Cortex of kidney (tissue), 1 donor: ENCODE measurements around the gene NFATC1.
"Not testable (repeated sequence)": the region's sequence is repeated elsewhere in the genome, so short reads cannot be mapped to it uniquely, and the experiment has no call there.

Experiments used
- DNase-seq: peaks from one replicate; lab custom pipeline; 2025; lab: John Stamatoyannopoulos, UW

The NFATC1 gene

GRCh38 chr18:79375441-79376154 lies 20.1 kb upstream of the NFATC1 start:
- no peak for DNase-seq

GRCh38 chr18:79376661-79377060 lies 19.1 kb upstream of the NFATC1 start:
- not testable (repeated sequence) for DNase-seq

GRCh38 chr18:79377187-79377891 lies 18.4 kb upstream of the NFATC1 start:
- DNase-seq = no peak

- no peak for DNase-seq
These were observed 17.0 kb upstream of the NFATC1 start for GRCh38 chr18:79378536-79379250.

GRCh38 chr18:79379251-79379905 lies 16.4 kb upstream of the NFATC1 start:
- DNase-seq = no peak

GRCh38 chr18:79379931-79380815 lies 15.6 kb upstream of the NFATC1 start:
- no peak for DNase-seq

GRCh38 chr18:79380816-79381806 lies 14.6 kb upstream of the NFATC1 start:
- DNase-seq = no peak

- DNase-seq = no peak
These were observed 13.9 kb upstream of the NFATC1 start for GRCh38 chr18:79381811-79382311.

GRCh38 chr18:79382681-79383387 lies 12.9 kb upstream of the NFATC1 start:
- DNase-seq = no peak

- DNase-seq = no peak
These were observed 12.2 kb upstream of the NFATC1 start for GRCh38 chr18:79383388-79384056.

GRCh38 chr18:79384151-79384807 lies 11.5 kb upstream of the NFATC1 start:
- DNase-seq = no peak

GRCh38 chr18:79384834-79385233 lies 10.9 kb upstream of the NFATC1 start:
- DNase-seq = no peak

GRCh38 chr18:79385326-79385707 lies 10.4 kb upstream of the NFATC1 start:
- DNase-seq = no peak

- no peak for DNase-seq
These were observed 9.9 kb upstream of the NFATC1 start for GRCh38 chr18:79385708-79386341.

GRCh38 chr18:79386547-79386946 lies 9.2 kb upstream of the NFATC1 start:
- no peak for DNase-seq

GRCh38 chr18:79387214-79387613 lies 8.5 kb upstream of the NFATC1 start:
- DNase-seq = no peak

- DNase-seq = no peak
These were observed 8.1 kb upstream of the NFATC1 start for GRCh38 chr18:79387615-79388014.

- DNase-seq = no peak
These were observed 7.7 kb upstream of the NFATC1 start for GRCh38 chr18:79388043-79388442.
